ENCODE results near the gene PKN1.
"Not testable (repeated sequence)": the region's sequence is repeated elsewhere in the genome, so short reads cannot be mapped to it uniquely, and the experiment has no call there.

Gene PKN1

GRCh38 chr19:14494411-14494810 is 61.3 kb downstream of the PKN1 start:
- DNase-seq, result no peak

DNA sequence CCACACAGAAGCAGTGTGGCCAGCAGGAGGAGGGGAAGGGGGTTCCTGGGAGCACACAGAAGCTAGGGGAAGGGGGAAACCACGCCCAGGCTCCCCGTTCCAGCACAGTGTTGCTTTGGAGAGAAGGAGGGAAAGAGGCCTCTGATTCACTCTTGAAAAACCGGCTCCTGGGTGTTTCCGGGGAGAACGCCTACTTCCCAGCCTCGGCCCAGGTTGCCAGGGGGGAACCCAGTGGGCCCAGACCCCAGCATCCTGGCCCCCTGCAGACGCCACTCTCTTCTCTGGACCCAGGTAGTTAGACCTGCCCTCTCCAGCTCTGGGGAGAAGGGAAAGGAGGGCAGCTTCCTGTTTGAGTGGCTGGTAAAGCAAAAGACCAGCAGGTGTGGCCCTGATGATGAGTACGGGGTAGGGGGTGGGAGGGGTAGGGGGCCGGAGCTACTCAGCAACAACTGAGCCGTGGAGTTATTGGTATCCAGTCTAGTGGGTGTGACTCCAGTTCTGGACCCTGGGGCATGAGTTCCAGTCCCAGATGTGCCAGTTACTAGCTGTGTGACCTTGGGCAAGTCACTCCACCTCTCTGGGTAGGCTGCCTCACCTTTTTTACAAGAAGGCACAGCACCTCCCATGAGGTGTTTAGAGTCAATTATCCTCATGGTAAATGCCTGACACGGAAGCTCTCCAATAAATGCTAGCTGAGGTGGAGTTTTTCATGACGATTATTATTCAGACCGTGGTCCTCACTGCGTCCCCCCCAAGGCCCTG is 62.0 kb downstream of the PKN1 start:
- no peak for DNase-seq

- no peak for DNase-seq
These were observed 62.5 kb downstream of the PKN1 start for GRCh38 chr19:14495672-14496028.

DNA sequence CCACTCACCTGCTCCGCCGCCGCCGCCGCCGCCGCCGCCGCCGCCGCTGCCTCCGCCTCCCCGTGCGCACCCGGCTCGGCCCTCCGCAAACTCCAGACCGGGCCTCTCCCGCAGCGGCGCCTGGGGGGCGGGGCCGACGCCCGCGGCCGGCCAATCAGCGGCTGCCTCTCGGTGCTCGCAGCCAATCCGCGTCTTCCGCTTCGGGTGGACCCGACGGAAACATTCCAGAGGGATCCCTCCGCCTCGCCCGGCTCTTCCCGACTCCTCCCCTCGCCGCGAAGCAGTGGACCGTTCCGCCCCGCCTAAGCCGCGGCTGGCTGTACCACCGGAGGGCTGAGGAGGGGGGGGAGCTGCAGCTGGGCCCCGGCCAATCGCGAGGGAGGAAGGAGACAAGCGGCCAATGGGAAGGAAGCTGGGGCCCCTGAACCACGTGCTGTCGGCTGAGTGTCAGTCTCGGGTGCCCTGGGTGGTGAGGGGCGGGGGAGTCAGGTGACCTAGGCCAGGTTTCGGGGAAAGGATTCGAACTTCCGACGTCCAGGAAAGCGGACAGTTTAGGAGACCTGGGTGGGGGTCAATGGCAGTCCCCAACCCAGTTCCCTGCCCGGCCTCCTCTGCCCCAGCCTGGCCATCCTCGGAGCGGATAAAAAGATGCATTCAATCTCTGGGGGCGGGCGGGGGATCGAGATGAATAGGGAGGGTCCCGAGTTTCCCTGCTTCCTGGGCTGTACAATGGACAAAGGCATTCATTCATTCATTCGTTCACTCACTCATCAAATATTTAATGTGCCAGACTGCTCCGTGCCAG is 63.1 kb downstream of the PKN1 start, which contains the start of gene GIPC1:
Gene GIPC1, minus strand, starts transcription at position 99 of the 805 bp plus-strand sequence. CDS start 13,151 bp downstream, outside the sequence.
- DNase-seq, result peak; percentile 95

DNA sequence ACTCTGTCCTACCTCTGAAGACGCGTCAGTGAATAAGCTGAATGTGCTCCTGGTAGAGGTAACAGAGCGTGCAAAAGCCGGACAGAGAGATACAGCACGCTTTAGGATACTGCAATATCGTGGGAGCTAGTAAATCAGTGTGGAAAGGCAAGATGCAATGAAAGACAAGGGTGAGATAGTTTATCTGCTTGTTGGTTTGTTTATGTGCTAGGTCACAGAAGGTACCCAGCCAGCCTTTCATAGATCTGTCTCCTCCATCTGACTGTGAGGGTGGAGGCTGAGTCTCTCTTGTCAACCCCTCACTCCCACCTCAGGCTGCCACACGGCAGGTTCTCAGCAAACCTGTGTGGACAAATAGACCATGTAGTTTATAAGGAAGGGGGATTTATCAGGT is 63.7 kb downstream of the PKN1 start:
- DNase-seq, result no peak

GRCh38 chr19:14497228-14497921 is 64.3 kb downstream of the PKN1 start:
- no peak for DNase-seq

- no peak for DNase-seq
These were observed 69.4 kb downstream of the PKN1 start for GRCh38 chr19:14502334-14503092.

GRCh38 chr19:14503285-14503684 is 70.2 kb downstream of the PKN1 start:
- DNase-seq, result no peak

- DNase-seq, result not testable (repeated sequence)
These were observed 71.5 kb downstream of the PKN1 start for GRCh38 chr19:14504575-14504974.

GRCh38 chr19:14505488-14506239 is 72.6 kb downstream of the PKN1 start:
- no peak for DNase-seq

GRCh38 chr19:14507704-14508542 is 74.8 kb downstream of the PKN1 start:
- DNase-seq, result no peak

- DNase-seq, result no peak
These were observed 77.5 kb downstream of the PKN1 start for GRCh38 chr19:14510311-14511228.

GRCh38 chr19:14511229-14511593 is 78.1 kb downstream of the PKN1 start:
- no peak for DNase-seq

DNA sequence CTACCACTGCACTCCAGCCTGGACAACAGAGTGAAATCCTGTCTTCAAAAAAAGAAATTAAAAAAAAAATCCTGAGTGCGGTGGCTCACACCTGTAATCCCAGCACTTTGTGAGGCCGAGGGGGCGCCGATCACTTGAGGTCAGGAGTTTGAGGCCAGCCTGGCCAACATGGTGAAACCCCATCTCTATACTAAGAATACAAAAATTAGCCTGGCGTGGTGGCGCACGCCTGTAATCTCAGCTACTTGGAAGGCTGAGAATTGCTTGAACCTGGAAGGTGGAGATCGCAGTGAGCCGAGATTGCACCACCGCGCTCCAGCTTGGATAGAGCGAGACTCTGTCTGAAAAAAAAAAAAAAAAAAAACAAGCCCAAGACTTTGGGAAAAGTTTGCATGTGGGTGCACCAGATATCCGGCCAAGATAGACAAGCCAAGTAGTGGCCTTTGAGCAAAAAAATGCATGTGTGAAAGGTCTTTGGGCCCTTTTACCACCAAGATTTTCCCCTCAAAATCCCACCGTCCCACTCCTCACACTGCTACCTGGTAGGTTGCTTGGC is 79.4 kb downstream of the PKN1 start:
- no peak for DNase-seq

GRCh38 chr19:14514215-14514863 is 81.2 kb downstream of the PKN1 start:
- no peak for DNase-seq

DNA sequence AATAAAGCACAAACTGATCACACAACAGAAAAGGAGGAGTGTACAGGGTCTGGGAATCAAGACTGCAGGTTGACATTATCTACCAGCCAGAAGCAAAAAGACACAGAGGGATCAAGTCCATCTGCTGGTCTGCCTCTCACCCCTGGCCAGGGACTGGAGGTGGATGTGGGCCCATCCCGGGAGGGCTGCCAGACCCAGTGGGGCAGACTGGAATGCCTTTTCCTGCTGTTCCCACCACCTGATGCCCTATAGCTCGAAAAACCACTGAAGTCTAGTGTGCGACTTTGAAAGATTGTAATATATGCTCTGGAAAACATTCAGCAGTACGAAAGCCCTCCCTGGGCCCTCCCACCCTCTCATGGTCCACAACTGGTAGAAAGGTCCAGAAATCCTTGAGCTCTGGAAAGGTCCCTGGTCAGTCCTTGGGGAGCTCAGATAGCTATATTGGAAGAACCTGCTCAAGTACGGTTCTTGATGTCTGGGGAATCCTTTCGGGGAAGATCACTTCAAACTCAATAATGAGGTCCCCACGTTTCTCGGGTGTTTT is 82.5 kb downstream of the PKN1 start:
- DNase-seq, result no peak

DNA sequence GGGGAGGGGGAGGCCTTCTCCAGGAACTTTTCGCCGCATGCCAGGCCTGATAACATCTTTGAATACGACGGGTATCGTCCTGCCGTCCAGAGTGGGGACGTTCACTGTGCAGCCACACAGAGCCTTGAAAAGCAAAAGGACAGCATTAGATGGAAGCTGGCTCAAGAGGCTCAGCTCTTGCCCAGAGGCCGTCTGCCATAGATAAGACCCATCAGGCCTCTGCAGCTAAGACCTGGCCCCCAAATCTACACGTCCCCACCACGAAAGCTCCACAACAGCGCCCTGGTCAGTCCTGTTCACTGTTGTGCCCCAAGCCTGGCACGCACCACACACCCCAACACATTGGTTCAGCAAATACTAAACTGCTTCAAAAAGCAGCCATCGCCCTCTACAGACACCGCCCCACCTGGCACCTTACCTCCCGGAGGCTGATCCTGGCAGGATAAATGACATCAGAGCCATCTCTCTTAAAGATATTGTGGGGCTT is 83.0 kb downstream of the PKN1 start:
- no peak for DNase-seq

DNA sequence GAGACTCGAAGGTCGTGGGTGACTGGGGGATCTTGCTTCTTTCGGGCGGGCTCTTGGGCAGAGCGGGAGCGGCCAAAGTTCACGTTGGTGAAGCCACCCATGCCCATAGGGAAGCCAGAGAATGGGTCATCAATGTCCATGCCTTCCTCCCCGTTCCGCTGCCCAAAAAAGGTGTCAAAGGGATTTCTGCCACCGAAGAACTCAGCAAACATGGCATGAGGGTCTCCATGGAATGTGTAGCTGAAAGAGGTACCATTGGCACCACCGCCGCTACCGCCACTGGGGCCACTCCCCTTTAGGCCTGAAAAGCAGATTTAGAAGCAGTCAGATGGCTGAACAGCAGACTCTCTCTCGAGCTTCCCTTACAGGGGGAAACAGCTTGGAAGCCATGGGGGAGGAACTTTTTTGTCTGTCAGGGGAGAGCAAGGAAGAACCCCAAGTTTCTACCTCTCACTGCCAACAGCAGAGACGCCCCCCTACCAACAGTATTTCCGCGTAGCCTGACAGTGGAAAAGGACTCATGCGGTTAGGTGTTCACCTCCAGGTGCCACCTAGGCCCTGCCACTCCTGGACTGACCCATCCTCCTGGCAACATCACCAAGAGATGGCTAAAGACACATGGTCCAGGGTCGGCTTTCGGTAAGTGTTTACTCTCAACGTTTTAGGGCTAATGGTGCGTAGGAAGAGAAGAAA is 83.8 kb downstream of the PKN1 start:
- DNase-seq, result no peak
